ENCODE measurements around the gene FSCN2.
A peak's percentile ranks its signal among the peaks of the same experiment; 100 is the strongest.

FSCN2 gene

GRCh38 chr17:81509972-81510784 is 18.0 kb upstream of the FSCN2 start:
- in situ Hi-C loops (cut with MboI; ENCODE audit: low sequenced_read_pairs, unreplicated experiment) = no loop called here
- no peak for TF ChIP-seq CTCF (IDR thresholded peaks at IDR 0.05; ENCODE audit: borderline replicate concordance, control extremely low read depth, extremely low read depth, insufficient read depth, missing control alignments)
- DNase-seq (ENCODE audit: low spot score) = no peak

- TF ChIP-seq CTCF (IDR thresholded peaks at IDR 0.05; ENCODE audit: borderline replicate concordance, control extremely low read depth, extremely low read depth, insufficient read depth, missing control alignments) = no peak
- DNase-seq (ENCODE audit: low spot score) = no peak
- in situ Hi-C loops (cut with MboI; ENCODE audit: low sequenced_read_pairs, unreplicated experiment) = no loop called here
Observed at GRCh38 chr17:81510785-81511553, 17.2 kb upstream of the FSCN2 start.

GRCh38 chr17:81511554-81511803 is 16.7 kb upstream of the FSCN2 start:
- TF ChIP-seq CTCF (IDR thresholded peaks at IDR 0.05; ENCODE audit: borderline replicate concordance, control extremely low read depth, extremely low read depth, insufficient read depth, missing control alignments) = no peak
- no peak for DNase-seq (ENCODE audit: low spot score)
- in situ Hi-C loops (cut with MboI; ENCODE audit: low sequenced_read_pairs, unreplicated experiment) = no loop called here

GRCh38 chr17:81511804-81512561 is 16.2 kb upstream of the FSCN2 start:
- TF ChIP-seq CTCF (IDR thresholded peaks at IDR 0.05; ENCODE audit: borderline replicate concordance, control extremely low read depth, extremely low read depth, insufficient read depth, missing control alignments) = no peak
- in situ Hi-C loops (cut with MboI; ENCODE audit: low sequenced_read_pairs, unreplicated experiment) = no loop called here
- no peak for DNase-seq (ENCODE audit: low spot score)

- no peak for TF ChIP-seq CTCF (IDR thresholded peaks at IDR 0.05; ENCODE audit: borderline replicate concordance, control extremely low read depth, extremely low read depth, insufficient read depth, missing control alignments)
- in situ Hi-C loops (cut with MboI; ENCODE audit: low sequenced_read_pairs, unreplicated experiment) = no loop called here
- DNase-seq (ENCODE audit: low spot score) = peak; percentile 95
Observed at GRCh38 chr17:81512562-81513371, 15.4 kb upstream of the FSCN2 start, which contains the start of gene ACTG1. ACTG1 (minus strand) TSS chr17:81512799; CDS start chr17:81512354, 445 bp downstream.

- in situ Hi-C loops (cut with MboI; ENCODE audit: low sequenced_read_pairs, unreplicated experiment) = no loop called here
- DNase-seq (ENCODE audit: low spot score) = peak; percentile 64
Observed at GRCh38 chr17:81513372-81513752, 14.8 kb upstream of the FSCN2 start.

More at GRCh38 chr17:81513372-81513752, 14.8 kb upstream of the FSCN2 start:
- TF ChIP-seq CTCF (IDR thresholded peaks at IDR 0.05; ENCODE audit: borderline replicate concordance, control extremely low read depth, extremely low read depth, insufficient read depth, missing control alignments) = no peak
